ENCODE measurements around the gene DNAI7. TPM values are rescaled to one million over a fixed set of nuclear protein-coding genes. Genes with fewer than 3 reads are reported as not detected.

DNAI7 gene
- total RNA-seq, 1 donor from 2014 or later = 0.38 TPM

- no peak for DNase-seq (ENCODE audit: low spot score)
- intact Hi-C loops (cut with DNase I) = no loop called here
Measured at GRCh38 chr12:25063873-25064628, 130.9 kb downstream of the DNAI7 start.

- intact Hi-C loops (cut with DNase I) = no loop called here
- no peak for DNase-seq (ENCODE audit: low spot score)
Measured at GRCh38 chr12:25058658-25059058, 136.3 kb downstream of the DNAI7 start.

Other genes with a start within 250 kb of the DNAI7 start
- 3.5 TPM for gene BCAT1, start 246.1 kb downstream of the DNAI7 start, total RNA-seq
- gene ETFRF1, start 77 bp upstream of the DNAI7 start, total RNA-seq = 41.9 TPM
- 11.2 TPM for gene KRAS, start 55.8 kb upstream of the DNAI7 start, total RNA-seq